ENCODE results near the gene SKIDA1.

The SKIDA1 gene

GRCh38 chr10:21499701-21500577 lies 25.5 kb downstream of the SKIDA1 start:
- DNase-seq: no peak

- DNase-seq: no peak
These were observed 26.5 kb downstream of the SKIDA1 start for GRCh38 chr10:21498986-21499385.

DNA sequence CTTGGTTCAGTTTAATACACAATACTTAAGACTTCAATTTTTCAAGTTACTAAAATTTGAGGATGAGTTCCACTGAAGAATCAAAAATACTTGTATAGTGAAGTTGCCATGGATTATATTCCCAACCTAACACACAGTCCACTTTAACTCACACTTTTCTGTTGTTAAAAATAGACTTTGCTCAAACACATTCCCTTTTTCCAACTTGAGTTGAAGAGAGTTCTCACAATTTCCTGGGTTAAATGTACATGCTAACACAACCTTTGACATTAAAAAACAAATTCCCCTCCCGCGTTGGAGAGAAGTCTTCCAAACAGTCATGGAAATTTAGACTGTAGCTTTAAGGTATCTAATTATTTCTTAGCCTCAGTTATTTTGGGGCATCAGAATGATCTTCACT lies 27.1 kb downstream of the SKIDA1 start:
- DNase-seq: no peak

- DNase-seq: peak; percentile 22
These were observed 28.2 kb downstream of the SKIDA1 start for GRCh38 chr10:21497177-21497807.

- DNase-seq: peak; percentile 7
These were observed 28.9 kb downstream of the SKIDA1 start for GRCh38 chr10:21496343-21497176.

DNA sequence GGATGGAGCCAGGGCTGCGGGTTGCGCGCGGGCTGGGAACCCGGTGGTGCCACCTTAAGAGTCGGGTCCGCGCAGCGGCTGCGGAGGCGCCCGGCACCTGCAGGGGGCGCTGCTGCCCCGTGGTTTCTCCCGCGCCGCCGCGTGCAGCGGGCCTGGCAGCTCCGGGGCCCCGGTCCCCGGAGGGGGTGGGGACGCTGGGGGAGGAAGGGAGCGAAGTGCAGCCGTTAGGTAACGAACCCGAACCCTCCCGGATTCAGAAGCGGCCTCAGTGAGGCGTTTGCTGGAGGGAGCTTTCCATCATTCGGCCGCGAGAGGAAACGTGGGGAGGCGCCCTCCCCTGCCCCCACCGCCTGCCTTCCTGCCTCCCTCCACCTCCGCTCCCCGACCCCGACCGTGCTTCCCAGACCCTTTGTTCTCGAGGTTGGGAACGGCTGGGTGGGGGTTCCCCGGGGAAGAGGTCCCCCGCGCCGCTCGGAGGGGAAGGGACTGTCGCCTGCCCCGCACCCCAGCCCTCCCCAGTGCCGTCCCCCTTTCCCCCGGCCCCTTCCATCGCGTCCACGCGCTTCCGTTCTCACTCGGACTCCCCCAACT lies 29.6 kb downstream of the SKIDA1 start:
- DNase-seq: peak; percentile 49

GRCh38 chr10:21495002-21495751 lies 30.3 kb downstream of the SKIDA1 start:
- no peak for DNase-seq

GRCh38 chr10:21494191-21495001 lies 31.1 kb downstream of the SKIDA1 start:
- no peak for DNase-seq

DNA sequence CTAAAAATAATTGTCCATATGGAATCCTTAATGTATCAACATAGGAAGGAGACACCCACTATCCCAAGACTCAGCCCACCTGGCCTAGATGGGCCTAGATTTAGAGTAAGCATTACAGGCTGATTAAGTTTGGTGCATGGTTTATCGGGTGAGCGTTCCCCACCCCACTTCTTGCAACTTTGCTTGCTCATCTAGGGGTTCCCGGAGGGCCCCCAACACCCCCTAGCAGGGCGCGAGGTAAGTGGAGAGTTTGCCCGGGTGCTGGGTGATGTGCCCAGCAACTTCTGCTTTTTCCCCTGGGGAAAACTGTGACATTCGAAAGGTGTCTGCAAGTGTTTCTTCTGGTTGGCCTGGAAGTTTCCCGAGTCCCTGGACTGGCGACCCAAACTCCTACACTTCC lies 31.7 kb downstream of the SKIDA1 start:
- DNase-seq: no peak

DNA sequence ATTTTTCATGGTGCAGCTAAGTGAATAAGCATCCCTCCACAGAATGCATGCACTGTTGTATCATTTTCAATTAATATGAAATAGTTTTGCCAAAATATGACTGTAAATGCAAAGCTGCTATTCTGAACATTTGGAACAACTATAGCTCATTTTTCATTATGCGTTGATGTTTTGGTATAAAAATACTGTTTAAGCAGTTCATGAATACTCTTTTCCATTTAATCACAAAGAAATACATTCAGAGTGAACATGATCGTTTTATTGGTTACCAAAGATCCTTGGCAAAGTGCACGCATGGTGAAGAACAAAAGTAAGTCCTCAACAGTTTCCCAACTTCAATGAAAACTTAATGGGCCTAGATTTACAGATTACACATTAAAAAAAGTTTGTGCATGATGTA lies 33.1 kb downstream of the SKIDA1 start:
- DNase-seq: no peak

DNA sequence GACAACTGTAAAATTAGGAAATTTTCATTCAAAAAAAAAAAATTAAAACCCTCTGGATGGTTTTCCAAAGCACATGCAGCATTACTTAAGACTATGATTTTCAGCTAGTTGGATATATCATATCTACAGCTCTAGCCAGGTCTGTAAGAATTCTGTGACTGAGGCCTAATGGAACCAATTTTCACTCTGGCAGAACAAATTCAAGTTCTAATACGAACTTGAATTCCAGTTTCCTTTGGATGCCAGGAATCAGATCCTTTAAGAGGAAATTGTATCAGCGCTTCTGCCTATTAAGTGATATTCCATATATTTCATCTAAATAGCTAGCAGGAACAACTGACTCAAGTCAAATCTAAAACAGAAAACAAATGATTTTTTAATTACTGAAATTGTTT lies 34.8 kb downstream of the SKIDA1 start:
- DNase-seq: no peak

DNA sequence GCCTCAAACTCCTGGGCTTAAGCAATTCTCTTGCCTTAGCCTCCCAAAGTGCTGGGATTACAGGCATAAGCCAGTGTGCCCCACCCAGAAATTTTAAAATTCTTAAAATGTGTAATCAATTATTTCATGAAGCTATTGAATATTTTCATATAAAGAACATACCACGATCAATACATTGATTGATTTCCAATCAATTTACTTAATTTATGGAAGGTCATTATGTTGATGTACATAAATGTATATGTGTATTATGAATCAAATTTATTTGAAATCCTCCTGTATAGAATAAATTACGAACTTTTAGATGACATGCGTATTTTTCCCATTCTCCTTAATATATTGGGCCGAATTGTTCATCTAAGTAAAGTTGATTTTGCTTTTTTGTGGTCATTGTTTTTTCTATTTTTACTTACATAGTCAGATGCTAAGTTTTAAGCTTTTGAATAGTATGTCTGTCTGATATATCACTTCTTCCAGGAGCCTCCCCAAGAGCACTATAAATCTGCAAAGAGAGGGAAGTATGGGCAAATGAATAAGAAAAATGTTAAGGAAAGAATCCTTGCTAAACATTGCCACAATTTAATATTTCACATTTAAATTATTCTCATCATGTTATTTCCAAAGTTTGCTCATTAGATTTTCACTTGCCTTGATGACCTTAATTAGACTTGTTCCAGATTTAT lies 35.3 kb downstream of the SKIDA1 start:
- no peak for DNase-seq

DNA sequence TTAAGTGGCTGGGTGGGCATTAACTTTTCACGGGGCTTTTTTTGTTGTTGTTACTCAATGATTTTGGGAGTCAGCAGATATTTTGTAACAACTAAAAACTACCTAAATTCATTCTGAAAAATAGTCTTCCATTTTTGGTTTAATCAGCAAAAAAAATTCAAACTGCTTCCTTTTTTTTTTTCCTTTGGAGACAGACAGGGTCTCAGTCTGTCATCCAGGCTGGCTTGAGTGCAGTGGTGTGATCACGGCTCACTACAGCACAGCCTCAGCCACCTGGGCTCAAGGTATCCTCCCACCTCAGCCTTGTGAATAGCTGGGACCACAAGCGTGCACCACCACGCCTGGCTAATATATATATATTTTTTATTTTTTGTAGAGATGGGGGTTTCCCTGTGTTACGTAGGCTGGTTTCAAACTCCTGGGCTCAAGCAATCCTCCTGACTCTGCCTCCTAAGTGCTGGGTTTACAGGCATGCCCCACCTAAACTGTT lies 36.5 kb downstream of the SKIDA1 start:
- DNase-seq: no peak

DNA sequence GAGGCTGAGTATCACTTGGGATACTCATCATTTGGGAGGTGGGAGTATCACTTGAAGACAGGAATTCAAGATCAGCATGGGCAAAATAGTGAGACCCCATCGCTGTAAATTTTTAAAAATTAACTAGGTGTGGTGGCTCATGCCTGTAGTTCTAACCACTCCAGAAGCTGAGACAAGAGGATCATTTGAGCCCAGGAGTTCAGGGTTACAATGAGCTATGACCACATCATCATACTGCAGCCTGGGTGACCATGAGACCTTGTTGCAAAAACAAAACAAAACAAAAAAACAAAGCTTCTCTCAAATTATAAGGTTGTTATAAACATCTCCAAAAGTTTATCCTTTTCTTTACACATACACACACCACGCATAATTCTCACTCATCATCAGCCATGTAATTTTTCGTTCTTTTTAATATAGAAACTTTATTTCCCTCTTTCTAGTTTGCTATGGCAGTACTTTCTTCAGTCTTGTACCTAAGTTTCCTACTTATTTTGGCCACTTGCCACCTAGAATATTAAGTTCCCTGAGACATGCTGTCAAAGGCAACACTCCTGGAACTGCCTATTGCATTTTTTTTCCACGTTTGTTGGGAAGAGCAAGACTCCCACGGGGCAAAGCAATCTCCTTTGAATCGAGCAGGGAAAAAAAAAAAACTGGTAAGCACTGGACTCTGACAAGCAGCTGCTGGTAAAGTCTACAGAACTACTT lies 37.1 kb downstream of the SKIDA1 start:
- no peak for DNase-seq

DNA sequence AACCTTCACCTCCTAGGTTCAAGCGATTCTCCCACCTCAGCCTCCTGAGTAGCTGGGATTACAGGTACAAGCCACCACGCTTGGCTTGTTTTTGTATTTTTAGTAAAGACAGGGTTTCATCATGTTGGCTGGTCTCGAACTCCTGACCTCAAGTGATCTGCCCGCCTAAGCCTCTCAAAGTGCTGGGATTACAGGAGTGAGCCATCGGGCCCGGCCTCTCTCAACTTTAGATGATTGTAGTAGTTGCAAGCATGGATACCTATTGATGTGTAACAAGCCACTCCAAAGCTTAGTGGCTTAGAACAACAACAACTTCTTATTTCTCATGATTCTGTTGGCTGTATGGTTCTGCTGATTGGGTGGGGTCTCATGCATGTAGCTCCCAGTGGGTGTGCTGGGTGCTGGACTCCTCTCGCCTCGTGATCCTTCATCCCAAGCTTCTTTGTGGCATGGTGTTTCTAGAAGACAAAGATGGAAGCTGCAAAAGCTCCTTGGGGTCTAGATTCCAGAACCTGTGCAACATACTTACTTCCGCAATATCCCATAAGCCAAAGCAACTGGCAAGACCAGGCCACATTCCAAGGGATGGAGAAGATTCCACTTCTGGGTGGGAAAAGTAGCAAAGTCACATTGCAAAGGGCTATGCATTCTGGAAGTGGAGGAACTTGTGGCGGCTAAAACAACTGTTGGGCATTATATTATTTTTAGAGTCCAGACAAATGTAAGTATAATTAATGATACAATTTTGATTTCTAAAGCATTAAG lies 37.9 kb downstream of the SKIDA1 start:
- no peak for DNase-seq

DNA sequence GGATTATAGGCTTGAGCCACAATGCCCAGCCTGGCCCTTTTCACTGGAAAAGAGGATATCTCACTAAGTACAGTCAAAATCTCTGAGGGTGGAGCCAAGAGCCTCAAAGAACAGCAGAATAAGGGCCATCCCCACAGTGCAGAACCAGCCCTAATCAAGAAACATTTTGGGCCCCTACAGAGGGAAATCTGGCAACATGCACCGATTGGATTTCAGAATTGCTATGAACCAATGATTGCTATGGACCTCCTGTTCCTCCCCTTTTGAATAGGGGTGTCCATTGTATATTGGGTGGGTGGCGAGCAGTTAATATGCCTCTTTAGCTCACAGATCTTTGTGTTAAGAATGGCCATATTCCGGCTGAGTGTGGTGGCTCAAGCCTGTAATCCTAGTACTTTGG lies 42.7 kb downstream of the SKIDA1 start:
- DNase-seq: no peak

- DNase-seq: no peak
These were observed 44.1 kb downstream of the SKIDA1 start for GRCh38 chr10:21481407-21481806.

- DNase-seq: no peak
These were observed 45.7 kb downstream of the SKIDA1 start for GRCh38 chr10:21479570-21480315.
